PC-3 (cell line): ENCODE results near the gene TFB2M. TPM values are rescaled to one million over a fixed set of nuclear protein-coding genes. Genes with fewer than 3 reads are reported as not detected.

Experiments used
- ATAC-seq: fragments of 200-7000 bp; cut with Tn5 transposase; 2 replicates; pipeline ENCODE4 v1.9.1; 2020; ENCODE audit warnings: mild to moderate bottlenecking, moderate library complexity
- BruUV-seq: library from RNA; stranded (reverse); fragments of 400-500 nt; replicated peaks from 2 replicates; lab custom pipeline; 2021; lab: Mats Ljungman, UMichigan
- CTCF ChIA-PET: fragments of 300-600 bp; sonication (Branson Sonifier 250); formaldehyde crosslinking; loops from one replicate; lab custom pipeline; 2022; ENCODE audit warnings: antibody characterized with exemption; lab: Charles Lee
- POLR2A ChIA-PET: fragments of 300-600 bp; sonication (Branson Sonifier 250); formaldehyde crosslinking; loops from one replicate; lab custom pipeline; 2022; ENCODE audit warnings: antibody characterized with exemption; ENCODE audit not compliant: unreplicated experiment; lab: Charles Lee
- DNase-seq: peaks from one replicate; pipeline ENCODE4 v3.0.0-alpha.2; 2015
- H2AFZ ChIP-seq: fragments of 300-600 bp; sonication (generic); 2 replicates; pipeline ENCODE4 v1.6.0; 2016; ENCODE audit warnings: antibody characterized with exemption, low read length
- H3F3A ChIP-seq: fragments of 300-600 bp; sonication (generic); one replicate; pipeline ENCODE4 v1.6.0; 2017; ENCODE audit warnings: antibody characterized with exemption, low read length, control low read depth, mild to moderate bottlenecking; ENCODE audit not compliant: unreplicated experiment
- H3K27ac ChIP-seq: fragments of 300-600 bp; sonication (generic); 2 replicates; pipeline ENCODE4 v1.5.1; 2016; ENCODE audit warnings: mild to moderate bottlenecking, low read length
- H3K27me3 ChIP-seq: fragments of 300-600 bp; sonication (generic); 2 replicates; pipeline ENCODE4 v1.6.1; 2016; ENCODE audit warnings: low read length, mixed read lengths
- H3K36me3 ChIP-seq: fragments of 300-600 bp; sonication (generic); 2 replicates; pipeline ENCODE4 v1.6.1; 2016; ENCODE audit warnings: low read depth, mixed run types, low read length, mixed read lengths
- H3K4me1 ChIP-seq: fragments of 300-600 bp; sonication (generic); 2 replicates; pipeline ENCODE4 v1.5.1; 2016; ENCODE audit warnings: low read length; ENCODE audit not compliant: insufficient read depth
- H3K4me2 ChIP-seq: fragments of 300-600 bp; sonication (generic); 2 replicates; pipeline ENCODE4 v1.6.0; 2016; ENCODE audit warnings: low read length
- H3K4me3 ChIP-seq: fragments of 300-600 bp; sonication (generic); 2 replicates; pipeline ENCODE4 v1.5.1; 2016; ENCODE audit warnings: mild to moderate bottlenecking, low read length, mixed read lengths
- H3K79me2 ChIP-seq: fragments of 300-600 bp; sonication (generic); 2 replicates; pipeline ENCODE4 v1.6.1; 2017; ENCODE audit warnings: low read length, mixed read lengths
- H3K9ac ChIP-seq: fragments of 300-600 bp; sonication (generic); 2 replicates; pipeline ENCODE4 v1.6.0; 2016; ENCODE audit warnings: mild to moderate bottlenecking, low read length
- H3K9me2 ChIP-seq: fragments of 300-600 bp; sonication (generic); replicated peaks from 2 replicates; pipeline ENCODE4 v1.6.1; 2016; ENCODE audit warnings: mixed run types, low read length, mixed read lengths
- H3K9me3 ChIP-seq: fragments of 300-600 bp; sonication (generic); 2 replicates; pipeline ENCODE4 v1.6.1; 2016; ENCODE audit warnings: low read length, mixed read lengths
- H4K20me1 ChIP-seq: fragments of 300-600 bp; sonication (generic); 2 replicates; pipeline ENCODE4 v1.6.1; 2016; ENCODE audit warnings: low read length, mixed read lengths
- CTCF ChIP-seq: fragments of 300-600 bp; sonication (generic); conservative IDR thresholded peaks from 2 replicates; pipeline ENCODE4 v1.5.1; 2017; ENCODE audit warnings: antibody characterized with exemption, low read depth, mild to moderate bottlenecking, low read length
- EZH2 ChIP-seq: fragments of 300-600 bp; sonication (generic); IDR thresholded peaks from one replicate; pipeline ENCODE4 v1.6.1; 2017; ENCODE audit warnings: antibody characterized with exemption, mild to moderate bottlenecking, low read length; ENCODE audit not compliant: unreplicated experiment
- EZH2phosphoT487 ChIP-seq: fragments of 300-600 bp; sonication (generic); IDR thresholded peaks from 2 replicates; pipeline ENCODE4 v1.6.1; 2018; ENCODE audit warnings: mild to moderate bottlenecking, antibody characterized with exemption, low read length, borderline replicate concordance
- intact Hi-C: fragments of 100-400 bp; cut with micrococcal nuclease; formaldehyde crosslinking; loops from 2 replicates; pipeline ENCODE4 v1.9.0; 2023
- total RNA-seq: library from RNA; depleted of rRNA; stranded (reverse); fragments of >200 nt; gene quantifications from 2 replicates; pipeline ENCODE4 v1.2.3, GENCODE V29; 2014

The TFB2M gene
- total RNA-seq, 1 experiment from 2014 or later = 47.0 TPM

- Histone ChIP-seq H3K4me2 (no peak overlapping the region), H3K9me2 (no peaks in the 10 kb centered on the region), H3K27ac (no peak overlapping the region), H3K79me2 (no peaks in the 10 kb centered on the region), H2AFZ (no peak overlapping the region), H3F3A (no peaks in the 10 kb centered on the region), H3K36me3 (0 out of 2 replicates have a peak, but pooled peaks cover 4% of the 10 kb centered on the region), H3K4me1 (no peaks in the 10 kb centered on the region), H3K9ac (no peak overlapping the region), H4K20me1 (no peaks in the 10 kb centered on the region), H3K9me3 (peaks cover 31% of the 10 kb centered on the region), H3K4me3 (no peak overlapping the region), H3K27me3 (no peaks in the 10 kb centered on the region)
- intact Hi-C loops = no loop called here
- TF ChIP-seq CTCF (no peak), EZH2phosphoT487 (no peak), EZH2 (no peak)
- POLR2A ChIA-PET = no interaction called here
- no TSS peak for BruUV-seq
- no peak for DNase-seq
- CTCF ChIA-PET = no interaction called here
- ATAC-seq = no peak
Measured at GRCh38 chr1:246515390-246516005, 50.6 kb downstream of the TFB2M start.

- ATAC-seq = no peak
- BruUV-seq = no TSS peak
- intact Hi-C loops = no loop called here
Measured at GRCh38 chr1:246513619-246514343, 52.3 kb downstream of the TFB2M start.

More at GRCh38 chr1:246513619-246514343, 52.3 kb downstream of the TFB2M start:
- no peaks in the 10 kb centered on the region for H4K20me1 ChIP-seq
- H3K9me3 ChIP-seq = peaks cover 31% of the 10 kb centered on the region
- H2AFZ ChIP-seq = no peak overlapping the region
- DNase-seq = no peak
- H3K4me1 ChIP-seq = no peaks in the 10 kb centered on the region
- no peaks in the 10 kb centered on the region for H3F3A ChIP-seq
- H3K4me2 ChIP-seq = no peak overlapping the region
- H3K36me3 ChIP-seq = 0 out of 2 replicates have a peak, but pooled peaks cover 4% of the 10 kb centered on the region
- H3K4me3 ChIP-seq = no peak overlapping the region
- H3K9me2 ChIP-seq = no peaks in the 10 kb centered on the region
- H3K9ac ChIP-seq = no peak overlapping the region
- TF ChIP-seq CTCF (no peak), EZH2 (no peak), EZH2phosphoT487 (no peak)
- POLR2A ChIA-PET = no interaction called here
- no peaks in the 10 kb centered on the region for H3K79me2 ChIP-seq
- no peaks in the 10 kb centered on the region for H3K27me3 ChIP-seq
- CTCF ChIA-PET = no interaction called here
- H3K27ac ChIP-seq = no peak overlapping the region
